Suprapubic skin (tissue), 3 donors: Measurements from ENCODE around the gene SERP1.

Experiments used
- CTCF ChIP-seq, 2 donors: fragments of 200-600 bp in 1 of 2; fragments of 450-650 bp in 1 of 2; sonication (generic) in 1 of 2; IDR thresholded peaks; one replicate each; pipeline ENCODE4 v1.5.1; 2016 to 2019; ENCODE audit warnings: antibody characterized with exemption in 2 of 2, mild to moderate bottlenecking in 1 of 2, moderate library complexity in 1 of 2
- EP300 ChIP-seq: sonication (generic); formaldehyde crosslinking; IDR thresholded peaks from one replicate; pipeline ENCODE4 v1.6.1; 2017; ENCODE audit warnings: antibody characterized with exemption
- POLR2A ChIP-seq, 2 donors: fragments of 450-650 bp; IDR thresholded peaks; one replicate each; pipeline ENCODE4 v1.6.1; 2017; ENCODE audit warnings: antibody characterized with exemption in 2 of 2, mild to moderate bottlenecking in 2 of 2, moderate library complexity in 2 of 2

- TF ChIP-seq CTCF (IDR thresholded peaks at IDR 0.05) (peak in 1 of 2 donors; percentile 3), POLR2A (IDR thresholded peaks at IDR 0.05) (no peak), EP300 (no peak)
Observed at GRCh38 chr3:150528354-150528797, 17.9 kb downstream of the SERP1 start.
